Effector CD8-positive, alpha-beta T cell (primary cell): ENCODE data around the gene HSH2D.
A peak's percentile ranks its signal among the peaks of the same experiment; 100 is the strongest.
"Not testable (repeated sequence)": the region's sequence is repeated elsewhere in the genome, so short reads cannot be mapped to it uniquely, and the experiment has no call there.

Experiments used
- DNase-seq: peaks from one replicate; lab custom pipeline; 2025; lab: John Stamatoyannopoulos, UW
- total RNA-seq, 4 experiments: gene quantifications; one replicate each; lab custom pipeline; 2026; lab: John Stamatoyannopoulos, UW

Gene HSH2D, protein sequence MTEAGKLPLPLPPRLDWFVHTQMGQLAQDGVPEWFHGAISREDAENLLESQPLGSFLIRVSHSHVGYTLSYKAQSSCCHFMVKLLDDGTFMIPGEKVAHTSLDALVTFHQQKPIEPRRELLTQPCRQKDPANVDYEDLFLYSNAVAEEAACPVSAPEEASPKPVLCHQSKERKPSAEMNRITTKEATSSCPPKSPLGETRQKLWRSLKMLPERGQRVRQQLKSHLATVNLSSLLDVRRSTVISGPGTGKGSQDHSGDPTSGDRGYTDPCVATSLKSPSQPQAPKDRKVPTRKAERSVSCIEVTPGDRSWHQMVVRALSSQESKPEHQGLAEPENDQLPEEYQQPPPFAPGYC
- 26.4 to 48.4 (median 31.6) reads per million in 4 experiments for total RNA-seq

- DNase-seq: peak; percentile 56
Measured at GRCh38 chr19:16143399-16144215, at the start of gene HSH2D. HSH2D (plus strand) TSS chr19:16143685; CDS start chr19:16148751, 5,066 bp downstream.

- DNase-seq: no peak
Measured at GRCh38 chr19:16094360-16095070, 49.0 kb upstream of the HSH2D start.

DNA sequence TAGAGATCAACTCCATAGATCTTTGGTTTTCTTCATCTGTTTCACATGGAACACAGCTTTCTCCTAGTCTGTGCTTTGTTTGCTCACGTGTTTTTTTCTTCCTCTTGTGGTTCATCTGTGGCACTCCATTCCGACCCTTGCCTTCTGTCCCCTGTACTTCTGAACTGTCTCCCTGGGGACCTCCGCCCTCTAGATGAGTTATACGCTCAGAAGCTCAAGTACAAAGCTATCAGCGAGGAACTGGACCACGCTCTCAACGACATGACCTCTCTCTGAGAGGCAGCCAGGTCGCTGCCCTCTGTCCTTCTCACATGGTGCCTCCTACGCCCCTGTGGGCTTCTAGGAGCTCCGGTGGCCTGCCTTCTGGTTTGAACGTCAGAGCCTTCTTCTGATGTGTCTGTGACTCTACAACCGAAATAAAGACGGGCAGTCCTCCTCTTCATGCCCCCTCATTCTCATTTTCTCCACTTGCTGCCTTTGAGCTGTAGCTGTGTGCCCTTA lies 48.4 kb upstream of the HSH2D start:
- no peak for DNase-seq

DNA sequence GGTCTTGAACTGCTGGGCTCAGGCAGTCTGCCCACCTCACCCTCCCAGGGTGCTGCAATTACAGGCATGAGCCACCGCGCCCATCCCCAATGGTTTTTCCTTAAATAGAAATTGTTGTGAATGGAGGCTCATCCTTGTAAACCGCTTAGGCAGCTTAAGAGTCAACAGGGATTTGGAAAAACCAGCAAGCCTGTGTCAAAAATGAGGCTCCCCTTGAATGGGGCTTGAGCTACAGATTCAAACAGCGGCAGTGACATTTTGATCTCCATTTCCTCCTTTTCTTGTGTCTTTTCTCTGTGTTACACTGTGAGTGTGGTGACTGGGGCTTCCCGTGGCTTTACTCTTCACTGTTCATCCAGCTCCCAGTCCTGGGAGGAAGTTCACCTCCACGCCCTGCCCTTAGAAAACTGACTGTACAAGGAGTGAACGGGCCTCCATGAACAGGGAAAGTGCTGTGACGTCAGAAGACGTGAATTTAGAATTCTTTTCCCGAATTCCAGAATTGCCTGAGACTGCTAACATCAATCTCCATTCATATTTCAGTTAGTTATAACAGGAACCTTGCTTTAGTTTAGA lies 47.1 kb upstream of the HSH2D start:
- no peak for DNase-seq

DNA sequence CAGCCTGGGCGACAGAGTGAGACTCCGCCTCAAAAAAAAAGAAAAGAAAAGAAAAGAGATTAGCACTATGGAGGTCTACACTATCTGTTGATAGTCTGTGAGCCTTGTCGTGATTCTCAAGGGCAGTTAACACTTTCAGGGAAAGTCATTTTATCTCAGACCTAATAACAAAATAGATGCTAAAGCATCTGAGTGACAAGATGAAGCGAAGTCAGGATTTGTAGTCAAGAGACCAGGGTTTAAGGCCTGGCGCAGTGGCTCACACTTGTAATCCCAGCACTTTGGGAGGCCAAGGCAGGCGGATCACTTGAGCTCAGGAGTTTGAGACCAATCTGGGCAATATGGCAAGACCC lies 45.1 kb upstream of the HSH2D start:
- no peak for DNase-seq

DNA sequence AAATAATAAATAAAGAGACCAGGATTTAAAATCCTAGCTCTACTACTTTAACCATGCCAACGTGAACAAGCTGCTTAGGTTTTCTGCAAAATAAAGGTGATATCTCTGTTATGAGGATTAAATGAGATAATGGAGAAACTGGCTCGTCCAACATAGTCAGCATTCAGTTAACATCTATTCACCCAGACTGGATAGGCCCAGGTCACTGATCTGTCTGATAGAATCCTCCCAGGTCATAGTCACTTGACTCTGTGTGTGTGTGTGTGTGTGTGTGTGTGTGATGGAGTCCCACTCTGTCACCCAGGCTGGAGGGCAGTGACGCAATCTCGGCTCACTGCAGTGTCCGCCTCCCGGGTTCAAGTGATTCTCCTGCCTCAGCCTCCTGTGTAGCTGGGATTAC lies 44.7 kb upstream of the HSH2D start:
- DNase-seq: no peak

GRCh38 chr19:16099314-16099965 lies 44.0 kb upstream of the HSH2D start:
- DNase-seq: not testable (repeated sequence)

- DNase-seq: no peak
Measured at GRCh38 chr19:16100524-16100923, 43.0 kb upstream of the HSH2D start.

DNA sequence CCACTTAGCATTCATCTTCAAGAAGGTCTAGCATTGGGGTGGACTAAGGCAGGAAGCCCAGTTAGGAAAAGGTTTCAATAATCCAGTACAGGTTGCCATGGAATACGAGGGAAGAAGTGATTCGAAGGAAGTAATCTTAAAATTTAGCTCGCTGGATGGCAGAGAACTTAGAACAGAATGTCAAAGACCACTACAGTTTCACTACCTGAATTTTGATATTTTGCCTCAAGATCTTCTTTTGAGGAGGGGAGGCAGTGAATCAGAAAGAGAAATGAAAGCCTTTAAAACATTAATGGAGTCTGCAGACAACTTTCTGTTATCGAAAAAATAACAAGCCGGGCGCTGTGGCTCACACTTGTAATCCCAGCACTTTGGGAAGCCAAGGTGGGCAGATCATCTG lies 38.8 kb upstream of the HSH2D start:
- no peak for DNase-seq

- DNase-seq: no peak
Measured at GRCh38 chr19:16106121-16106520, 37.4 kb upstream of the HSH2D start.

- DNase-seq: peak; percentile 99
Measured at GRCh38 chr19:16111160-16111908, 32.2 kb upstream of the HSH2D start, which contains the start of gene RAB8A. RAB8A (plus strand) TSS chr19:16111889; CDS start chr19:16111902, 13 bp downstream.

- DNase-seq: no peak
Measured at GRCh38 chr19:16111909-16112752, 31.4 kb upstream of the HSH2D start.

DNA sequence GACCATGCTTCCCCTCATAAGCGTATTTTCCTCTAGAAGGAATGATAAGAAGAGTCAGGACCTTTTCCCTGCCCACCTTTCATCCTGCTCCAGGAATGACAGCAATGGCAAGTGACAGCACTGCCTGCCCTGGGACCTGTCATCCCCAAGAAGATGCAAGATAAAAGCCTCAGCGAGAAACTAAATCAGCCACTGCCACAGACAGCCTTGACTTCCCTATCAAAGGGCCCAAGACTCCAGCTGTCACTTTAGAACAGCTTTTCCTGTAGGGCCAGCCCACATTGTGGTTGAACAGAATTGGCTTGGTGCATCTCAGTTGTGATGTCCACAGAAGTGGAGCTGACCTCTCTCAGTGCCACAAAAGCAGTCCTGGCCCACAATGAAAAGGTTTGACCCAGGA lies 30.7 kb upstream of the HSH2D start:
- no peak for DNase-seq

DNA sequence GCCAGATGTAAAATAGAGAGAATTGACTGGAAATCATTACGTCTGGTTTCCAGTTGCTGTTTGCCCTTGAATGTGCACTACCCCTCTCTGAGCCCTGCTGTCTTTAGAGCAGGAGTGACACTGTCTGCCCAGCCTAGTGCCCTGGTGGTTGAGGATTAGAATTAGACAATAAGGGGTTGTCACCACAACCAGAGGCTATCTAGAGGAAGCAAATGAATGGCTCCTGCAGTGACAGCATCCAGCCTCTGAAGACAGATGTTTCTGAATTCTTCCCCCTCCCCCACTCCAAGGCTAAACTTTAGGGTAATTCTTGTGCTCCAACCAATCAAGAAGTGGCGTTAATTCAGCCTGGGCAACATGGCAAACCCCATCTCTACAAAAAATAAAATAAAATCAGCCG lies 29.8 kb upstream of the HSH2D start:
- DNase-seq: no peak

DNA sequence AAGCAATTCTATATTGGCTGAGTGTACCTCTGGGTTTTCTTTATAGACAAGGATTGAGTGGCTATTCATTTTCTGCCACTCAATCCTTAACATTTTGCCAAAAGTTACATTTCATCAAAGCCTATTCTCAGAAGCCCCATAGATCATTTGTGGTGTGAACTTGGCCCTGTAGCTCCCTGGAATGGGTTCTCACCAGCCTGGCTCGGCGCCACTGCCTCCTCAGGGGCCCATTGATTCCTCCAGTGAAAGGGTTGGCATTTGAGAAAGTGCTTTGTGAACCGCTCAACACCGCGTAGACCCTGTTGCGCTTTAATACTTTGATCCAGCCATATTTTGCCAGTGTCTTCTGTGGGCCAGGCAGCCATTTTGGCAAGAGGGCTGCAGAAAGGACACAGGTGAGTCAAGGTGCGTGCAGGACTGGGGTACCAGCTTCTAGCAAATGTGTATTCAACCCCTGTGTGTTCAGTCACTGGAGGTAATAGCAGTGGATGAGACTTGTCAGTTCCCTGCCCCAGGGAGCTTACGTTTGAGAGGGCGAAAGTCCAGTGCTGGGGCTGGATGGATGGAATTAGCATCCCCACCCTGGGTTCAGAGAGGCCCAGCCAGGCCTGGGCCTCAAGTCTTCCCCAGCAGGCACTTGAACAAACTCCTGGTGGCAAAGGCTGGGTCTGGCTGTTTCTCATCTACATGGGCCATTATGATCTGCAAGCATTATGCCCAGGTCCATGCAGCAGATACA lies 28.0 kb upstream of the HSH2D start:
- no peak for DNase-seq

DNA sequence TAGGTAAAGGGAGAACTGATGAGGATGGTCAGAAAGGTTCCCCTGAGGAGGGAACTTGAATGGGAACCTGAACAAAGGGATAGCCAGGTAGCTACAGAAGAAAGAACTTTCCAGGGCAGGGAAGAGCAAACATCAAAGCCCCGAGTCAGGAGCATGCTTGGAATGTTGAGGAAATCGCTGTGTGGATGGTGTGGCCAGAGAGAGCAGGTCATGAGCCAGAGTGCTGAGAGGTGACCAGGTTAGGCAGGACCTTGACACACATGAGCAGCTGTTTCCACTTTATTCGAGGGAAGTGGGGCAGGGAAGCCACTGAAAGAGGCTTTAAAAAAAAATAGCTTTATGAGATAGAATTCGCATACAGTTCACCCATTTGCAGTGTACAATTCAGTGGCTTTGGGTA lies 27.4 kb upstream of the HSH2D start:
- no peak for DNase-seq

DNA sequence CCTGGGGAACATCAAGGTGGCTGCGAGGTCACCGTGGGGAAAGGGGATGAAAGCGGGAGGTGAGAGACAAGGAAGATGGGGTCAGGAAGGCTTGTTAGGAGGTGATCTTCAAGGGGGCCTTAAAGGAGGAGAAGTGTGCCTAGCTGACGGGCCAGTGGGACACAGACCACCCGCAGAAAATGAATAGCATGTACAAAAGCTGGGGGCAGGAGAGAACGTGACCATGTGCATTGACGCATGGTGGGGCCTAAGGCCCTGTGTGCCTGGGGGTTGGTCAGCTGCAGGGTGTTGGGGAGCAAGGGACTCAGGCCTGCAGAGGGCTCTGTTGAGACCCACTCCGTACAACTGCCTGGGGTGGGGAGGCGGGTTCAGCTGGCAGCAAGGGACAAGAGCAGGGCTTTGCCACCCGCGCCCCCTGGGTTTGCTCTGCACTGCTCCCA lies 25.9 kb upstream of the HSH2D start:
- DNase-seq: no peak

DNA sequence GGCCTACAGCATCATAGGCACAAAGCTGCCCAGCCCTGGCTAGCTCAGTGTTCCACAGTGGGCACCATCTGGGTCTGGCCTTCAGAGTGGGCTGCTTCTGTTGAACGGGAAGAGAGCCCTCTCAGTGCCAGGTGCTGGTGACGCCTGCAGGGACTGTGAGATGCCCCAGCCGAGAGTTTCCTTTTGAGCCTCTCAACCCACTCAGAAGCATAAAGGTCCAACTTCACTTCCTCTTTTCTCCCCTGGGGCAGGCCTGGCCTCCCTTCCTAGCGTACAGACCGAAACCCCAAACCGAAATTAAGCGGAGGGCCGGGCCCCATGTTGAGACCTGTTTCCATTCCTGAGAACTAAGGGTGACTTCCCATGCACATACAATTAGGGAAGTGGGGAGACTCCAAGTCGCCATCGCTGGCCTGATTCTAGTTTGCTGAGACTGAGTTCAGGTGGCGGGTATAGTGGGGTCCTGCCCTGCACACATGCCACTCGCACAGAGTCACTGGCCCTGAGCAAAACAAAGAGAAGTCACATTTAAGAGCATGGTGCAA lies 24.9 kb upstream of the HSH2D start:
- no peak for DNase-seq
